Panc1 (cell line): ENCODE data around the gene FRMD4A. TPM values are rescaled to one million over a fixed set of nuclear protein-coding genes. Genes with fewer than 3 reads are reported as not detected.

Experiments
- ATAC-seq: fragments of 200-7000 bp; cut with Tn5 transposase; 2 replicates; pipeline ENCODE4 v1.9.1; 2020; ENCODE audit warnings: mild to moderate bottlenecking, moderate library complexity
- BruUV-seq: library from RNA; stranded (reverse); fragments of 400-500 nt; replicated peaks from 2 replicates; lab custom pipeline; 2021; lab: Mats Ljungman, UMichigan
- CTCF ChIA-PET: fragments of 300-600 bp; sonication (Branson Sonifier 250); formaldehyde crosslinking; loops from one replicate; lab custom pipeline; 2022; ENCODE audit warnings: antibody characterized with exemption; lab: Charles Lee
- POLR2A ChIA-PET: fragments of 300-600 bp; sonication (Branson Sonifier 250); formaldehyde crosslinking; loops from one replicate; lab custom pipeline; 2022; ENCODE audit warnings: antibody characterized with exemption; lab: Charles Lee
- DNase-seq: peaks from one replicate; pipeline ENCODE4 v3.0.0-alpha.2; 2010; ENCODE audit warnings: low read depth, low spot score
- H3K27ac ChIP-seq: 2 replicates; pipeline ENCODE4 v1.5.1; 2011; ENCODE audit warnings: mild to moderate bottlenecking, low read length, inconsistent platforms
- H3K27me3 ChIP-seq: fragments of 200-500 bp; sonication (Bioruptor generic); 2 replicates; pipeline ENCODE4 v1.6.0; 2014; ENCODE audit warnings: low read length, inconsistent platforms; ENCODE audit not compliant: control insufficient read depth, insufficient read depth
- H3K36me3 ChIP-seq: fragments of 200-500 bp; sonication (Bioruptor generic); 2 replicates; pipeline ENCODE4 v1.5.1; 2014; ENCODE audit warnings: inconsistent platforms, mild to moderate bottlenecking, low read length, moderate library complexity; ENCODE audit not compliant: control insufficient read depth, insufficient read depth
- H3K4me1 ChIP-seq: 2 replicates; pipeline ENCODE4 v1.5.1; 2011; ENCODE audit warnings: inconsistent platforms, mild to moderate bottlenecking, low read length, moderate library complexity; ENCODE audit not compliant: control insufficient read depth, insufficient read depth
- H3K4me3 ChIP-seq, 2 experiments: 2 replicates each; pipeline ENCODE4 v1.5.1; 2011 to 2012; ENCODE audit warnings: low read depth in 2 of 2, low read length in 2 of 2, mild to moderate bottlenecking in 2 of 2, inconsistent platforms in 1 of 2, moderate library complexity in 1 of 2
- H3K9me3 ChIP-seq: fragments of 200-500 bp; sonication (Bioruptor generic); 2 replicates; pipeline ENCODE4 v1.5.1; 2014; ENCODE audit warnings: low read depth, mild to moderate bottlenecking, inconsistent platforms, low read length, moderate library complexity; ENCODE audit not compliant: control insufficient read depth, insufficient read depth
- CTCF ChIP-seq: fragments of 450-650 bp; IDR thresholded peaks from 2 replicates; pipeline ENCODE4 v1.5.1; 2017; ENCODE audit warnings: mild to moderate bottlenecking
- POLR2AphosphoS5 ChIP-seq: IDR thresholded peaks from 2 replicates; pipeline ENCODE4 v1.6.1; 2012; ENCODE audit warnings: mild to moderate bottlenecking, low read depth, low read length, moderate library complexity
- REST ChIP-seq, 2 experiments: IDR thresholded peaks; 2 replicates each; pipeline ENCODE4 v1.6.1; 2011 to 2012; ENCODE audit warnings: low read depth in 2 of 2, control low read depth in 1 of 2, low read length in 1 of 2, mild to moderate bottlenecking in 1 of 2, moderate library complexity in 1 of 2; ENCODE audit not compliant: insufficient read depth in 1 of 2
- SIN3A ChIP-seq: IDR thresholded peaks from 2 replicates; pipeline ENCODE4 v1.6.1; 2012; ENCODE audit warnings: low read depth, mild to moderate bottlenecking, low read length, moderate library complexity, borderline replicate concordance; ENCODE audit not compliant: insufficient read depth
- TCF7L2 ChIP-seq: IDR thresholded peaks from 2 replicates; pipeline ENCODE4 v1.6.1; 2011; ENCODE audit warnings: mild to moderate bottlenecking, low read depth, low read length, inconsistent platforms
- in situ Hi-C: cut with HindIII; loops from 2 replicates; pipeline ENCODE4 v1.10.0; 2016; ENCODE audit warnings: low sequenced_read_pairs, low pct_unique_long_range_greater_than_20kb
- intact Hi-C: fragments of 100-400 bp; cut with micrococcal nuclease; formaldehyde crosslinking; loops from one replicate; pipeline ENCODE4 v1.10.0; 2022; ENCODE audit not compliant: unreplicated experiment
- total RNA-seq: library from RNA; stranded (reverse); gene quantifications from one replicate; pipeline ENCODE4 v1.2.1, GENCODE V29; 2021; ENCODE audit not compliant: unreplicated experiment

FRMD4A gene
- total RNA-seq, 1 experiment from 2014 or later = 7.1 TPM

DNA sequence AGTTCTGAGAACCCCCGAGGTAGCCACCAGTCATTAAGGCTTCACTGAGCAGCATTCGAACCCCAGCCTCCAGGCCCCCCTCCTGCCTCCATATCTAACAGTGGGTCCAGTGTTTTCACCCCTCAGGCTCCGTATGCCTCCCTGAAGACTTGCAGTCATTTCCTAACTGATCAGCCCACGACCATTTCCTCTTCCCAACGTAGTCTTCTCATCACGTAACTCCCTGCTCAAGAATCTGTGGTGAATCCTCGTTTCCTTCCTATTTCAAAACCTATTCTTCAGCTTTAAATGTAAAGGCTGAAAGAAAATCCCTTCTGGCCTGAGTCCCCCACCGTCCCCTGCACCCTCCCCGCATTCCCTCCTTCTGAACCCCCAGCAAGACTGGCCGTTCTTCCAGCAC is 21.1 kb downstream of the FRMD4A start:
- no peaks in the 10 kb centered on the region for H3K27me3 ChIP-seq
- ChIA-PET POLR2A (no interaction called here), CTCF (no interaction called here)
- H3K27ac ChIP-seq = no peak overlapping the region
- intact Hi-C loops = no loop called here
- no peak for TF ChIP-seq POLR2AphosphoS5
- no TSS peak for BruUV-seq
- no peak for ATAC-seq
- no peaks in the 10 kb centered on the region for H3K4me1 ChIP-seq
- DNase-seq = no peak
- H3K4me3 ChIP-seq = no peak overlapping the region
- in situ Hi-C loops = no loop called here
- H3K9me3 ChIP-seq = no peaks in the 10 kb centered on the region
- no peaks in the 10 kb centered on the region for H3K36me3 ChIP-seq

GRCh38 chr10:14306190-14306589 is 24.5 kb downstream of the FRMD4A start:
- CTCF ChIA-PET = no interaction called here
- intact Hi-C loops (no loop called here), in situ Hi-C loops (no loop called here)
- ATAC-seq (no peak), DNase-seq (no peak)
- POLR2A ChIA-PET = no interaction called here
- no peak overlapping the region for H3K27ac ChIP-seq
- H3K36me3 ChIP-seq = no peaks in the 10 kb centered on the region
- 0 out of 2 replicates have a peak, but pooled peaks cover 2% of the 10 kb centered on the region for H3K27me3 ChIP-seq
- H3K4me3 ChIP-seq = no peak overlapping the region
- no peaks in the 10 kb centered on the region for H3K4me1 ChIP-seq
- no peaks in the 10 kb centered on the region for H3K9me3 ChIP-seq
- TF ChIP-seq SIN3A (no peak), CTCF (no peak), POLR2AphosphoS5 (no peak), REST (IDR thresholded peaks at IDR 0.05; ENCODE audit: insufficient read depth in 1 of 2, low read depth in 2 of 2, low read length in 1 of 2) (no peak), TCF7L2 (no peak)
- no TSS peak for BruUV-seq

DNA sequence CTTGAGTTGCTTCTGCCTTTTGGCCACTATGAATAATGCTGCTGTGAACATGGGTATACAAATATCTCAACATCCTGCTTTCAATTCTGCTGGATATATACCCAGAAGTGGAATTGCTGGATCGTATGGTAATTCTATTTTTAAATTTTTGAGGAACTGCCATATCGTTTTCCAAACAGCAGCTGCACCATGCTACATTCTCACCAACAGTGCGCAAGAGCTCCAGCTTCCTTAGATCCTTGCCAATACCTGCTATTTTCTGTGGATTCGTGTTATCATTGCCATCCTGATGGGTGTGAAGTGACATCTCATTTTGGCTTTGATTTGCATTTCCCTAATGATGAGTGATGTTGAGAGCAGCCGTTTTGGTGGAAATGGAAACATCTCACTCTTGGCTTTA is 26.7 kb downstream of the FRMD4A start:
- TF ChIP-seq CTCF (no peak), TCF7L2 (no peak)
- Histone ChIP-seq H3K27ac (no peak overlapping the region), H3K36me3 (no peaks in the 10 kb centered on the region), H3K4me3 (no peak overlapping the region), H3K4me1 (no peaks in the 10 kb centered on the region), H3K9me3 (no peaks in the 10 kb centered on the region), H3K27me3 (0 out of 2 replicates have a peak, but pooled peaks cover 2% of the 10 kb centered on the region)
- no TSS peak for BruUV-seq
- in situ Hi-C loops (no loop called here), intact Hi-C loops (no loop called here)
- no peak for DNase-seq
- ChIA-PET CTCF (no interaction called here), POLR2A (no interaction called here)
- ATAC-seq = no peak
